GM12878 (cell line): ENCODE data around the gene OR51M1. TPM values are rescaled to one million over a fixed set of nuclear protein-coding genes. Genes with fewer than 3 reads are reported as not detected.

ENCODE experiments used
- CBX3 ChIP-seq: fragments of 200-600 bp; sonication (generic); IDR thresholded peaks from 2 replicates; pipeline ENCODE4 v1.6.1; 2016; ENCODE audit warnings: low read depth, borderline replicate concordance
- CHD1 ChIP-seq: IDR thresholded peaks from 2 replicates; pipeline ENCODE4 v1.6.1; 2012; ENCODE audit warnings: low read depth, low read length, improper control_type of control experiment
- CREM ChIP-seq: IDR thresholded peaks from 2 replicates; pipeline ENCODE4 v1.6.1; 2014; ENCODE audit warnings: antibody characterized with exemption, low read depth
- DPF2 ChIP-seq: fragments of 450-650 bp; IDR thresholded peaks from 2 replicates; pipeline ENCODE4 v1.6.1; 2017; ENCODE audit warnings: mild to moderate bottlenecking
- MTA2 ChIP-seq: fragments of 450-650 bp; IDR thresholded peaks from 2 replicates; pipeline ENCODE4 v1.6.1; 2016; ENCODE audit warnings: low read depth, mild to moderate bottlenecking, moderate library complexity
- NBN ChIP-seq: fragments of 450-650 bp; IDR thresholded peaks from 2 replicates; pipeline ENCODE4 v1.6.1; 2016
- NR2C1 ChIP-seq: fragments of 450-650 bp; IDR thresholded peaks from 2 replicates; pipeline ENCODE4 v1.6.1; 2017; ENCODE audit warnings: antibody characterized with exemption, mild to moderate bottlenecking, moderate library complexity
- NR2C2 ChIP-seq: IDR thresholded peaks from 2 replicates; pipeline ENCODE4 v1.6.1; 2011; ENCODE audit warnings: borderline replicate concordance, low read depth; ENCODE audit not compliant: control insufficient read depth, insufficient read length
- PAX8 ChIP-seq: fragments of 450-650 bp; IDR thresholded peaks from 2 replicates; pipeline ENCODE4 v1.6.1; 2017; ENCODE audit warnings: mild to moderate bottlenecking, moderate library complexity
- RBBP5 ChIP-seq: fragments of 200-600 bp; sonication (generic); conservative IDR thresholded peaks from 2 replicates; pipeline ENCODE4 v1.6.1; 2016
- RFX5 ChIP-seq: IDR thresholded peaks from 2 replicates; pipeline ENCODE4 v1.6.1; 2011; ENCODE audit warnings: low read depth, low read length, improper control_type of control experiment
- SIN3A ChIP-seq: IDR thresholded peaks from 2 replicates; pipeline ENCODE4 v1.6.1; 2012; ENCODE audit warnings: low read depth, low read length, improper control_type of control experiment
- SMAD5 ChIP-seq: IDR thresholded peaks from 2 replicates; pipeline ENCODE4 v1.6.1; 2016; ENCODE audit warnings: antibody characterized with exemption, low read depth
- TAF1 ChIP-seq: IDR thresholded peaks from 2 replicates; pipeline ENCODE4 v1.6.1; 2011; ENCODE audit warnings: mild to moderate bottlenecking, low read depth, low read length, borderline replicate concordance
- ZZZ3 ChIP-seq: IDR thresholded peaks from 2 replicates; pipeline ENCODE4 v1.6.1; 2011; ENCODE audit warnings: low read depth; ENCODE audit not compliant: control insufficient read depth, insufficient read length
- polyA plus RNA-seq, 11 experiments: library from polyadenylated mRNA; depleted of rRNA in 4 of 11; unstranded in 6 of 11; stranded (reverse) in 5 of 11; fragments of >200 nt; fragmentation: Nextera tagmentation in 4 of 11; fragmentation: Illumina TruSeq in 1 of 11; extraction: Ambion mirVana in 4 of 11; extraction: Trizol in 1 of 11; gene quantifications; 1 replicate in 1 of 11; 2 replicates in 10 of 11; pipeline versions ENCODE4 v1.2.1 to v1.2.3, GENCODE V29; 2011 to 2016; ENCODE audit warnings: inconsistent platforms in 2 of 11, missing spikeins in 2 of 11, low read depth in 1 of 11
- total RNA-seq, 4 experiments: library from RNA; depleted of rRNA in 3 of 4; stranded (reverse); fragments of >200 nt in 3 of 4; fragmentation: Illumina TruSeq in 1 of 4; extraction: Trizol in 1 of 4; gene quantifications; 2 replicates each; pipeline versions ENCODE4 v1.2.1 to v1.2.3, GENCODE V29; 2013 to 2021
- TF ChIP-seq, protein P1 (sequence below), 3 experiments: IDR thresholded peaks in 2 of 3; conservative IDR thresholded peaks in 1 of 3; 2 replicates each; pipeline ENCODE4 v1.5.1; 2011; ENCODE audit warnings: low read depth in 3 of 3, low read length in 3 of 3, mild to moderate bottlenecking in 3 of 3, control low read depth in 2 of 3, moderate library complexity in 2 of 3, inconsistent platforms in 1 of 3, mixed read lengths in 1 of 3; ENCODE audit not compliant: control insufficient read depth in 2 of 3, insufficient read depth in 1 of 3; ENCODE audit errors: extremely low read depth in 1 of 3
- TF ChIP-seq, protein P2 (sequence below): fragments of 450-650 bp; IDR thresholded peaks from 2 replicates; pipeline ENCODE4 v1.6.1; 2016; ENCODE audit warnings: mild to moderate bottlenecking, moderate library complexity, borderline replicate concordance
- TF ChIP-seq, protein P3 (sequence below): fragments of 450-650 bp; IDR thresholded peaks from 2 replicates; pipeline ENCODE4 v1.6.1; 2017; ENCODE audit warnings: mild to moderate bottlenecking, moderate library complexity

Gene OR51M1
- total and polyA plus RNA-seq, 10 of the 15 experiments (the other 5 are each of a cell fraction or from before 2014, with no cell fraction given) = 0.06 TPM; not detected in 9

DNA sequence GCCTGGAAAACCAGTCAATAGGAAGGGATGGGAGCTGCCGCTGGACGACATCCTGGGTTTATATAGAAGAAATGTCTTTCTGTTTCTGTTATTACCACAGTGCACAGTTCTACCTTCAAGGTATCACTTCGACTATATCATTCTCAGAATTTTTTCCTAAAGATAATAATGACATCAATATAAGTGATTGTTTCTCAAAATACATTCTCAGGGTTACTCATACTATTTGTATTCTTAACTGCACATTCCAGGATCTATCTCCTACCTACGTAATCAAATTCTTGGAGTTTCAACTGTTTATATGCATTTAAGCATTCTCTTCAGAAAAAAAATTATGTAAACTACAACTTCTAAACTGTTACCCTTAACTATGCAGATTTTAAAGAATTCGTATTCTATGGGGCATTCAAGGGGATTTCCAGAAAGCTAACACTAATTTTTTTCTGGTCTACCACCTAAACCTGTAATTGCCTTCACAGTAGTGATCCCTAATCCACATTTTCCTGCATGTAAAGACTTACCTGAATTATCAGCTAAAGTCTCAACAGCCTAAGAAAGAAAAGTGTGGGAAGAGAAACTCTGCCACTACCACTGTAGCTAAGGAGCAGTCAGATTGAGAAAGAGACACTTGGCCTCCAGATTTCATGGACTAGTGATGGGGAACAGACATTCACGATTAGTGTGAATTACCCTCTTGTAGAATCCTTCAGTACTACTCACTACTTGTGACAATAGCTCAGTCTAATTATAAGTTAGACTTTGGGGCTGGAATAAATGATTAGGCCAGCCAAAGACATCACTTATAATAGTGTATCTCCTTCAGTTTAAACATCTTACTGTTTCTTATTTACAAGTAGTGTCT, 39.9 kb upstream of the OR51M1 start, which contains the start of gene OR51B5 (continued):
- TF ChIP-seq CBX3 (no peak), CREM (no peak), SIN3A (no peak), ZZZ3 (no peak), RFX5 (no peak), CHD1 (no peak), MTA2 (0 out of 2 replicates have a peak, but pooled peaks have one; percentile 25), NR2C2 (no peak), RBBP5 (no peak), NBN (no peak), PAX8 (no peak), SMAD5 (no peak), NR2C1 (no peak), TAF1 (no peak), DPF2 (0 out of 2 replicates have a peak, but pooled peaks have one; percentile 35)
- TF ChIP-seq, protein P1, sequence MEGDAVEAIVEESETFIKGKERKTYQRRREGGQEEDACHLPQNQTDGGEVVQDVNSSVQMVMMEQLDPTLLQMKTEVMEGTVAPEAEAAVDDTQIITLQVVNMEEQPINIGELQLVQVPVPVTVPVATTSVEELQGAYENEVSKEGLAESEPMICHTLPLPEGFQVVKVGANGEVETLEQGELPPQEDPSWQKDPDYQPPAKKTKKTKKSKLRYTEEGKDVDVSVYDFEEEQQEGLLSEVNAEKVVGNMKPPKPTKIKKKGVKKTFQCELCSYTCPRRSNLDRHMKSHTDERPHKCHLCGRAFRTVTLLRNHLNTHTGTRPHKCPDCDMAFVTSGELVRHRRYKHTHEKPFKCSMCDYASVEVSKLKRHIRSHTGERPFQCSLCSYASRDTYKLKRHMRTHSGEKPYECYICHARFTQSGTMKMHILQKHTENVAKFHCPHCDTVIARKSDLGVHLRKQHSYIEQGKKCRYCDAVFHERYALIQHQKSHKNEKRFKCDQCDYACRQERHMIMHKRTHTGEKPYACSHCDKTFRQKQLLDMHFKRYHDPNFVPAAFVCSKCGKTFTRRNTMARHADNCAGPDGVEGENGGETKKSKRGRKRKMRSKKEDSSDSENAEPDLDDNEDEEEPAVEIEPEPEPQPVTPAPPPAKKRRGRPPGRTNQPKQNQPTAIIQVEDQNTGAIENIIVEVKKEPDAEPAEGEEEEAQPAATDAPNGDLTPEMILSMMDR (IDR thresholded peaks at IDR 0.05 in 2 of 3, conservative IDR thresholded peaks at IDR 0.05 in 1 of 3; ENCODE audit: control insufficient read depth in 2 of 3, extremely low read depth in 1 of 3, insufficient read depth in 1 of 3, low read depth in 3 of 3, low read length in 3 of 3) = no peak
- TF ChIP-seq, protein P2, sequence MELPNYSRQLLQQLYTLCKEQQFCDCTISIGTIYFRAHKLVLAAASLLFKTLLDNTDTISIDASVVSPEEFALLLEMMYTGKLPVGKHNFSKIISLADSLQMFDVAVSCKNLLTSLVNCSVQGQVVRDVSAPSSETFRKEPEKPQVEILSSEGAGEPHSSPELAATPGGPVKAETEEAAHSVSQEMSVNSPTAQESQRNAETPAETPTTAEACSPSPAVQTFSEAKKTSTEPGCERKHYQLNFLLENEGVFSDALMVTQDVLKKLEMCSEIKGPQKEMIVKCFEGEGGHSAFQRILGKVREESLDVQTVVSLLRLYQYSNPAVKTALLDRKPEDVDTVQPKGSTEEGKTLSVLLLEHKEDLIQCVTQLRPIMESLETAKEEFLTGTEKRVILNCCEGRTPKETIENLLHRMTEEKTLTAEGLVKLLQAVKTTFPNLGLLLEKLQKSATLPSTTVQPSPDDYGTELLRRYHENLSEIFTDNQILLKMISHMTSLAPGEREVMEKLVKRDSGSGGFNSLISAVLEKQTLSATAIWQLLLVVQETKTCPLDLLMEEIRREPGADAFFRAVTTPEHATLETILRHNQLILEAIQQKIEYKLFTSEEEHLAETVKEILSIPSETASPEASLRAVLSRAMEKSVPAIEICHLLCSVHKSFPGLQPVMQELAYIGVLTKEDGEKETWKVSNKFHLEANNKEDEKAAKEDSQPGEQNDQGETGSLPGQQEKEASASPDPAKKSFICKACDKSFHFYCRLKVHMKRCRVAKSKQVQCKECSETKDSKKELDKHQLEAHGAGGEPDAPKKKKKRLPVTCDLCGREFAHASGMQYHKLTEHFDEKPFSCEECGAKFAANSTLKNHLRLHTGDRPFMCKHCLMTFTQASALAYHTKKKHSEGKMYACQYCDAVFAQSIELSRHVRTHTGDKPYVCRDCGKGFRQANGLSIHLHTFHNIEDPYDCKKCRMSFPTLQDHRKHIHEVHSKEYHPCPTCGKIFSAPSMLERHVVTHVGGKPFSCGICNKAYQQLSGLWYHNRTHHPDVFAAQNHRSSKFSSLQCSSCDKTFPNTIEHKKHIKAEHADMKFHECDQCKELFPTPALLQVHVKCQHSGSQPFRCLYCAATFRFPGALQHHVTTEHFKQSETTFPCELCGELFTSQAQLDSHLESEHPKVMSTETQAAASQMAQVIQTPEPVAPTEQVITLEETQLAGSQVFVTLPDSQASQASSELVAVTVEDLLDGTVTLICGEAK = no peak
- TF ChIP-seq, protein P3, sequence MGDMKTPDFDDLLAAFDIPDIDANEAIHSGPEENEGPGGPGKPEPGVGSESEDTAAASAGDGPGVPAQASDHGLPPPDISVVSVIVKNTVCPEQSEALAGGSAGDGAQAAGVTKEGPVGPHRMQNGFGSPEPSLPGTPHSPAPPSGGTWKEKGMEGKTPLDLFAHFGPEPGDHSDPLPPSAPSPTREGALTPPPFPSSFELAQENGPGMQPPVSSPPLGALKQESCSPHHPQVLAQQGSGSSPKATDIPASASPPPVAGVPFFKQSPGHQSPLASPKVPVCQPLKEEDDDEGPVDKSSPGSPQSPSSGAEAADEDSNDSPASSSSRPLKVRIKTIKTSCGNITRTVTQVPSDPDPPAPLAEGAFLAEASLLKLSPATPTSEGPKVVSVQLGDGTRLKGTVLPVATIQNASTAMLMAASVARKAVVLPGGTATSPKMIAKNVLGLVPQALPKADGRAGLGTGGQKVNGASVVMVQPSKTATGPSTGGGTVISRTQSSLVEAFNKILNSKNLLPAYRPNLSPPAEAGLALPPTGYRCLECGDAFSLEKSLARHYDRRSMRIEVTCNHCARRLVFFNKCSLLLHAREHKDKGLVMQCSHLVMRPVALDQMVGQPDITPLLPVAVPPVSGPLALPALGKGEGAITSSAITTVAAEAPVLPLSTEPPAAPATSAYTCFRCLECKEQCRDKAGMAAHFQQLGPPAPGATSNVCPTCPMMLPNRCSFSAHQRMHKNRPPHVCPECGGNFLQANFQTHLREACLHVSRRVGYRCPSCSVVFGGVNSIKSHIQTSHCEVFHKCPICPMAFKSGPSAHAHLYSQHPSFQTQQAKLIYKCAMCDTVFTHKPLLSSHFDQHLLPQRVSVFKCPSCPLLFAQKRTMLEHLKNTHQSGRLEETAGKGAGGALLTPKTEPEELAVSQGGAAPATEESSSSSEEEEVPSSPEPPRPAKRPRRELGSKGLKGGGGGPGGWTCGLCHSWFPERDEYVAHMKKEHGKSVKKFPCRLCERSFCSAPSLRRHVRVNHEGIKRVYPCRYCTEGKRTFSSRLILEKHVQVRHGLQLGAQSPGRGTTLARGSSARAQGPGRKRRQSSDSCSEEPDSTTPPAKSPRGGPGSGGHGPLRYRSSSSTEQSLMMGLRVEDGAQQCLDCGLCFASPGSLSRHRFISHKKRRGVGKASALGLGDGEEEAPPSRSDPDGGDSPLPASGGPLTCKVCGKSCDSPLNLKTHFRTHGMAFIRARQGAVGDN = no peak
